KMS-11 (cell line): ENCODE data around the gene MRI1.

Source experiments
- H2AFZ ChIP-seq: fragments of 200-600 bp; sonication (generic); 2 replicates; pipeline ENCODE4 v1.6.1; 2016; ENCODE audit warnings: antibody characterized with exemption, mixed run types, low read depth
- H3K27ac ChIP-seq: fragments of 200-600 bp; sonication (generic); 2 replicates; pipeline ENCODE4 v1.6.1; 2016; ENCODE audit warnings: mild to moderate bottlenecking, mixed run types
- H3K27me3 ChIP-seq: fragments of 200-600 bp; sonication (generic); 2 replicates; pipeline ENCODE4 v1.6.1; 2017; ENCODE audit warnings: mild to moderate bottlenecking, low read depth, mixed run types, moderate library complexity; ENCODE audit not compliant: insufficient read depth
- H3K36me3 ChIP-seq: fragments of 200-600 bp; sonication (generic); 2 replicates; pipeline ENCODE4 v1.6.1; 2017; ENCODE audit warnings: mild to moderate bottlenecking, mixed run types; ENCODE audit not compliant: insufficient read depth
- H3K4me1 ChIP-seq: fragments of 200-600 bp; sonication (generic); 2 replicates; pipeline ENCODE4 v1.6.1; 2016; ENCODE audit warnings: mild to moderate bottlenecking, low read depth, mixed run types; ENCODE audit not compliant: poor library complexity, severe bottlenecking
- H3K4me2 ChIP-seq: fragments of 200-600 bp; sonication (generic); 2 replicates; pipeline ENCODE4 v1.7.0; 2016; ENCODE audit warnings: mild to moderate bottlenecking, mixed run types
- H3K4me3 ChIP-seq: fragments of 200-600 bp; sonication (generic); IDR thresholded peaks from 2 replicates; pipeline ENCODE4 v1.6.1; 2017; ENCODE audit warnings: low read depth, low read length, mixed read lengths; ENCODE audit not compliant: insufficient read depth
- H3K79me2 ChIP-seq: fragments of 200-600 bp; sonication (generic); 2 replicates; pipeline ENCODE4 v1.6.1; 2016; ENCODE audit warnings: low read depth, mixed run types; ENCODE audit not compliant: insufficient read depth
- H3K9ac ChIP-seq: fragments of 200-600 bp; sonication (generic); 2 replicates; pipeline ENCODE4 v1.6.1; 2016; ENCODE audit warnings: mild to moderate bottlenecking, mixed run types
- H4K20me1 ChIP-seq: fragments of 200-600 bp; sonication (generic); 2 replicates; pipeline ENCODE4 v1.6.1; 2016; ENCODE audit warnings: mild to moderate bottlenecking, mixed run types; ENCODE audit not compliant: insufficient read depth
- TF ChIP-seq, protein P1 (sequence below): fragments of 200-600 bp; sonication (generic); conservative IDR thresholded peaks from 2 replicates; pipeline ENCODE4 v1.6.1; 2017; ENCODE audit warnings: low read depth, mild to moderate bottlenecking, antibody characterized with exemption, low read length, moderate library complexity, mixed read lengths

Gene MRI1

DNA sequence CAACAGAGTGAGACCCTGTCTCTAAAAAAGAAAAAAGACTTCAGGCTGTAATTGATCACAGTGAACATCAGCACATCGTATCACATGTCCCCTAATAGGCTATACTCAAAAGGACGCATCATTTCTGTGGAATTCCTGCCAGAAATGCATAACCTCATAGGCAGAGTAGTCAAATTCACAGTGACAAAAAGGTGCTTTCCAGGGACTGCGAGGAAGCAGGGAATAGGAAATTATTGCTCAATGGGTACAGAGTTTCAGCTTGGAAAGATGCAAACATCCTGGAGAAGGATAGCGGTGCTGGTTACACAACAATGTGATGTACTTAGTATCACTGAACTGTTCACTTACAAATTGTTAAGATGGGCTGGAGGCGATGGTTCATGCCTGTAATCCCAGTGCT lies 41.1 kb upstream of the MRI1 start:
- Histone ChIP-seq H3K4me2 (no peak overlapping the region), H3K79me2 (no peaks in the 10 kb centered on the region), H3K36me3 (no peaks in the 10 kb centered on the region), H2AFZ (no peak overlapping the region), H3K9ac (no peak overlapping the region), H3K27ac (no peak overlapping the region), H3K4me3 (no peak overlapping the region), H3K27me3 (peaks cover 38% of the 10 kb centered on the region), H4K20me1 (no peaks in the 10 kb centered on the region), H3K4me1 (no peaks in the 10 kb centered on the region)
- TF ChIP-seq, protein P1, sequence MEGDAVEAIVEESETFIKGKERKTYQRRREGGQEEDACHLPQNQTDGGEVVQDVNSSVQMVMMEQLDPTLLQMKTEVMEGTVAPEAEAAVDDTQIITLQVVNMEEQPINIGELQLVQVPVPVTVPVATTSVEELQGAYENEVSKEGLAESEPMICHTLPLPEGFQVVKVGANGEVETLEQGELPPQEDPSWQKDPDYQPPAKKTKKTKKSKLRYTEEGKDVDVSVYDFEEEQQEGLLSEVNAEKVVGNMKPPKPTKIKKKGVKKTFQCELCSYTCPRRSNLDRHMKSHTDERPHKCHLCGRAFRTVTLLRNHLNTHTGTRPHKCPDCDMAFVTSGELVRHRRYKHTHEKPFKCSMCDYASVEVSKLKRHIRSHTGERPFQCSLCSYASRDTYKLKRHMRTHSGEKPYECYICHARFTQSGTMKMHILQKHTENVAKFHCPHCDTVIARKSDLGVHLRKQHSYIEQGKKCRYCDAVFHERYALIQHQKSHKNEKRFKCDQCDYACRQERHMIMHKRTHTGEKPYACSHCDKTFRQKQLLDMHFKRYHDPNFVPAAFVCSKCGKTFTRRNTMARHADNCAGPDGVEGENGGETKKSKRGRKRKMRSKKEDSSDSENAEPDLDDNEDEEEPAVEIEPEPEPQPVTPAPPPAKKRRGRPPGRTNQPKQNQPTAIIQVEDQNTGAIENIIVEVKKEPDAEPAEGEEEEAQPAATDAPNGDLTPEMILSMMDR: no peak

DNA sequence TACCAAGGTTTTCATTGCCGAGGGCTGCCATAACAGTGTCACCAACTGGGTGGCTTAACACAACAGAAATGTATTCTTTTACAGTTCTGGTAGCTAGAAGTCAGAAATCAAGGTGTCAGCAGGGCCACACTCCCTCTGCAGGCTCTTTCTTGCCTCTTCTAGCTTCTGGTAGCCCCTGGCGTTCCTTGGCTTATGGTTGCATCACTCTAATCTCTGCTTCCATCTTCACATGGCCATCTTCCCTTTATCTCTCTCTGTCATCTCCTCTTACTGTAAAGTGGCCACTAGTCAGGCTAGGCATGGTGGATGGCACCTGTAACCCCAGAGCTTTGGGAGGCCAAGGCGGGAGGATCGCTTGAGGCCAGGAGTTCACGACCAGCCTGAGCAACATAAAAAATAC lies 38.0 kb upstream of the MRI1 start:
- Histone ChIP-seq H3K27ac (no peak overlapping the region), H3K79me2 (no peaks in the 10 kb centered on the region), H3K4me1 (peaks cover 5% of the 10 kb centered on the region), H3K9ac (no peak overlapping the region), H3K27me3 (peaks cover 14% of the 10 kb centered on the region), H3K4me2 (no peak overlapping the region), H3K4me3 (no peak overlapping the region), H3K36me3 (no peaks in the 10 kb centered on the region), H2AFZ (no peak overlapping the region), H4K20me1 (no peaks in the 10 kb centered on the region)
- TF ChIP-seq, protein P1: no peak

DNA sequence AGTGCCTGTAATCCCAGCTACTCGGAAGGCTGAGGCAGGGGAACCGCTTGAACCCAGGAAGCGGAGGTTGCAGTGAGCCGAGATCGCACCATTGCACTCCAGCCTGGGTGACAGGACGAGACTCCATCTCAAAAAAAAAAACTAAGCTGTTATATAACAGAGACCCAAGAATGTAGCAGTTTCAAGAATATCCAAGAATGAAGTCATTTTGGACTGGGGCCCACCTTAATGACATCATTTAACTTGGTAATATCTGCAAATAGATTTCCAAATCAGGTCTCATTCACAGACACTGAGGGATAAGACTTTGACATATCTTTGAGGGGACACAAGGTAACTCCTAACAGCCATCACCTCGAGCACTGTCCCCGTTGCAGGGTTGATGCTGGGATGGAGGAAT lies 36.5 kb upstream of the MRI1 start:
- Histone ChIP-seq H3K4me3 (no peak overlapping the region), H3K36me3 (no peaks in the 10 kb centered on the region), H3K79me2 (no peaks in the 10 kb centered on the region), H3K27ac (no peak overlapping the region), H3K4me1 (peaks cover 8% of the 10 kb centered on the region), H2AFZ (no peak overlapping the region), H3K4me2 (no peak overlapping the region), H3K9ac (no peak overlapping the region), H4K20me1 (no peaks in the 10 kb centered on the region), H3K27me3 (peaks cover 14% of the 10 kb centered on the region)
- TF ChIP-seq, protein P1: no peak

DNA sequence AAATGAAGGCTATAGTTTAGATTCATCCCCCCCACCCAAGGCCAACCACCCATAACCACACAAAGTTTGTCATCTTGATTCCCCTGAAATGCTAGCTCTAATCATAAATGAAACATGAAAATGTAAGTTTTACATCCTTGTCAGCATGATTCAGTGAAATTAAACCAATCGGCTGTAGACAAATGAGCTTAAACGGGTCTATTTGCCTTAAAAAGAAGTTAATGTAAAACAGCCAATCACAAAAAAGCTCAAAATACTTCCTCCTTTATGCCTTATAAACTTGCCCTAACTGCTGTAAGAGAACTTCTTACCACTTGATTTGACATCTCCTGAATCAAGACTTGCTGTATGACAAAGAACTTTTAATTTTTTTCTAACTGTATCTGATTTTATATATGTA lies 34.5 kb upstream of the MRI1 start:
- peaks cover 1% of the 10 kb centered on the region for H3K27me3 ChIP-seq
- H3K4me1 ChIP-seq: peaks cover 8% of the 10 kb centered on the region
- TF ChIP-seq, protein P1: no peak
- no peak overlapping the region for H3K4me2 ChIP-seq
- no peaks in the 10 kb centered on the region for H4K20me1 ChIP-seq
- H3K36me3 ChIP-seq: no peaks in the 10 kb centered on the region
- H3K4me3 ChIP-seq: no peak overlapping the region
- no peaks in the 10 kb centered on the region for H3K79me2 ChIP-seq
- H3K27ac ChIP-seq: no peak overlapping the region
- H2AFZ ChIP-seq: no peak overlapping the region
- no peak overlapping the region for H3K9ac ChIP-seq
